MM.1S (cell line): ENCODE results near the gene SMARCD3.

Experiments used
- DNase-seq: peaks from one replicate; pipeline ENCODE4 v3.0.0-alpha.2; 2015
- H2AFZ ChIP-seq: fragments of 300-600 bp; sonication (generic); 2 replicates; pipeline ENCODE4 v1.6.0; 2016; ENCODE audit warnings: antibody characterized with exemption, low read length
- H3F3A ChIP-seq: fragments of 300-600 bp; sonication (generic); 2 replicates; pipeline ENCODE4 v1.6.1; 2016; ENCODE audit warnings: mild to moderate bottlenecking, antibody characterized with exemption, low read length, moderate library complexity, mixed read lengths; ENCODE audit not compliant: insufficient read depth
- H3K27ac ChIP-seq: fragments of 300-600 bp; sonication (generic); 2 replicates; pipeline ENCODE4 v1.5.1; 2016; ENCODE audit warnings: mild to moderate bottlenecking, low read length
- H3K27me3 ChIP-seq: fragments of 300-600 bp; sonication (generic); replicated peaks from 2 replicates; pipeline ENCODE4 v1.6.0; 2016; ENCODE audit warnings: low read length; ENCODE audit not compliant: insufficient read depth
- H3K36me3 ChIP-seq: fragments of 300-600 bp; sonication (generic); replicated peaks from 2 replicates; pipeline ENCODE4 v1.6.1; 2016; ENCODE audit warnings: mild to moderate bottlenecking, low read length, mixed read lengths; ENCODE audit not compliant: insufficient read depth
- H3K4me1 ChIP-seq: fragments of 300-600 bp; sonication (generic); 2 replicates; pipeline ENCODE4 v1.6.1; 2016; ENCODE audit warnings: low read length, mixed read lengths
- H3K4me2 ChIP-seq: fragments of 300-600 bp; sonication (generic); 2 replicates; pipeline ENCODE4 v1.6.0; 2016; ENCODE audit warnings: low read depth, low read length
- H3K4me3 ChIP-seq: fragments of 300-600 bp; sonication (generic); 2 replicates; pipeline ENCODE4 v1.5.1; 2016; ENCODE audit warnings: low read length, mixed read lengths
- H3K79me2 ChIP-seq: fragments of 300-600 bp; sonication (generic); 2 replicates; pipeline ENCODE4 v1.6.1; 2016; ENCODE audit warnings: mixed run types, low read length, mixed read lengths
- H3K9ac ChIP-seq: fragments of 300-600 bp; sonication (generic); 2 replicates; pipeline ENCODE4 v1.6.1; 2016; ENCODE audit warnings: low read length, mixed read lengths
- H3K9me2 ChIP-seq: fragments of 300-600 bp; sonication (generic); replicated peaks from 2 replicates; pipeline ENCODE4 v1.6.1; 2016; ENCODE audit warnings: mild to moderate bottlenecking, low read length, mixed read lengths; ENCODE audit not compliant: insufficient read depth
- H3K9me3 ChIP-seq: fragments of 300-600 bp; sonication (generic); replicated peaks from 2 replicates; pipeline ENCODE4 v1.6.1; 2016; ENCODE audit warnings: mild to moderate bottlenecking, low read length, mixed read lengths; ENCODE audit not compliant: insufficient read depth
- H4K20me1 ChIP-seq: fragments of 300-600 bp; sonication (generic); 2 replicates; pipeline ENCODE4 v1.6.1; 2016; ENCODE audit warnings: mild to moderate bottlenecking, low read length, moderate library complexity, mixed read lengths; ENCODE audit not compliant: insufficient read depth
- EZH2 ChIP-seq: fragments of 300-600 bp; sonication (generic); optimal IDR thresholded peaks from 2 replicates; pipeline ENCODE3; 2017; ENCODE audit warnings: low read depth, mild to moderate bottlenecking, antibody characterized with exemption, low read length, mixed read lengths
- EZH2phosphoT487 ChIP-seq: fragments of 300-600 bp; sonication (generic); IDR thresholded peaks from 2 replicates; pipeline ENCODE4 v1.6.1; 2018; ENCODE audit warnings: antibody characterized with exemption, low read length
- TF ChIP-seq, protein P1 (sequence below): fragments of 300-600 bp; sonication (generic); IDR thresholded peaks from 2 replicates; pipeline ENCODE4 v1.5.1; 2016; ENCODE audit warnings: antibody characterized with exemption, low read length, mixed read lengths

The SMARCD3 gene

GRCh38 chr7:151280388-151281019, 32.0 kb upstream of the SMARCD3 start:
- H3K4me3 ChIP-seq: no peak overlapping the region
- no peak for DNase-seq
- H3K4me1 ChIP-seq: no peaks in the 10 kb centered on the region
- peaks cover 55% of the 10 kb centered on the region for H3K27me3 ChIP-seq
- H3K9me3 ChIP-seq: no peaks in the 10 kb centered on the region
- H3K79me2 ChIP-seq: no peaks in the 10 kb centered on the region
- no peak overlapping the region for H3K4me2 ChIP-seq
- H4K20me1 ChIP-seq: no peaks in the 10 kb centered on the region
- no peaks in the 10 kb centered on the region for H3K36me3 ChIP-seq
- H3F3A ChIP-seq: no peaks in the 10 kb centered on the region
- TF ChIP-seq, protein P1, sequence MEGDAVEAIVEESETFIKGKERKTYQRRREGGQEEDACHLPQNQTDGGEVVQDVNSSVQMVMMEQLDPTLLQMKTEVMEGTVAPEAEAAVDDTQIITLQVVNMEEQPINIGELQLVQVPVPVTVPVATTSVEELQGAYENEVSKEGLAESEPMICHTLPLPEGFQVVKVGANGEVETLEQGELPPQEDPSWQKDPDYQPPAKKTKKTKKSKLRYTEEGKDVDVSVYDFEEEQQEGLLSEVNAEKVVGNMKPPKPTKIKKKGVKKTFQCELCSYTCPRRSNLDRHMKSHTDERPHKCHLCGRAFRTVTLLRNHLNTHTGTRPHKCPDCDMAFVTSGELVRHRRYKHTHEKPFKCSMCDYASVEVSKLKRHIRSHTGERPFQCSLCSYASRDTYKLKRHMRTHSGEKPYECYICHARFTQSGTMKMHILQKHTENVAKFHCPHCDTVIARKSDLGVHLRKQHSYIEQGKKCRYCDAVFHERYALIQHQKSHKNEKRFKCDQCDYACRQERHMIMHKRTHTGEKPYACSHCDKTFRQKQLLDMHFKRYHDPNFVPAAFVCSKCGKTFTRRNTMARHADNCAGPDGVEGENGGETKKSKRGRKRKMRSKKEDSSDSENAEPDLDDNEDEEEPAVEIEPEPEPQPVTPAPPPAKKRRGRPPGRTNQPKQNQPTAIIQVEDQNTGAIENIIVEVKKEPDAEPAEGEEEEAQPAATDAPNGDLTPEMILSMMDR: no peak
- TF ChIP-seq EZH2phosphoT487: no peak
- TF ChIP-seq EZH2: no peak
- no peak overlapping the region for H3K27ac ChIP-seq
- no peak overlapping the region for H3K9ac ChIP-seq
- no peak overlapping the region for H2AFZ ChIP-seq
- no peaks in the 10 kb centered on the region for H3K9me2 ChIP-seq

- no peaks in the 10 kb centered on the region for H3K4me1 ChIP-seq
- H3K36me3 ChIP-seq: no peaks in the 10 kb centered on the region
- TF ChIP-seq EZH2 (no peak), EZH2phosphoT487 (no peak)
- TF ChIP-seq, protein P1: no peak
- H3K9me2 ChIP-seq: no peaks in the 10 kb centered on the region
- no peak for DNase-seq
- no peaks in the 10 kb centered on the region for H3K79me2 ChIP-seq
- H3K4me2 ChIP-seq: no peak overlapping the region
- H3K27ac ChIP-seq: no peak overlapping the region
- H4K20me1 ChIP-seq: no peaks in the 10 kb centered on the region
- no peak overlapping the region for H3K4me3 ChIP-seq
- no peaks in the 10 kb centered on the region for H3K9me3 ChIP-seq
- peaks cover 55% of the 10 kb centered on the region for H3K27me3 ChIP-seq
- H3F3A ChIP-seq: no peaks in the 10 kb centered on the region
- H3K9ac ChIP-seq: no peak overlapping the region
- H2AFZ ChIP-seq: no peak overlapping the region
Measured at GRCh38 chr7:151279868-151280267, 31.4 kb upstream of the SMARCD3 start.

GRCh38 chr7:151278949-151279348, 30.5 kb upstream of the SMARCD3 start:
- H3K79me2 ChIP-seq: no peaks in the 10 kb centered on the region
- no peak overlapping the region for H3K4me2 ChIP-seq
- no peak overlapping the region for H3K4me3 ChIP-seq
- TF ChIP-seq EZH2 (no peak), EZH2phosphoT487 (no peak)
- TF ChIP-seq, protein P1: no peak
- H3K9ac ChIP-seq: no peak overlapping the region
- no peak for DNase-seq
- no peak overlapping the region for H3K27ac ChIP-seq
- no peaks in the 10 kb centered on the region for H3K9me2 ChIP-seq
- H3K4me1 ChIP-seq: no peaks in the 10 kb centered on the region
- H4K20me1 ChIP-seq: no peaks in the 10 kb centered on the region
- no peak overlapping the region for H2AFZ ChIP-seq
- H3K27me3 ChIP-seq: peaks cover 59% of the 10 kb centered on the region
- no peaks in the 10 kb centered on the region for H3K9me3 ChIP-seq
- H3K36me3 ChIP-seq: no peaks in the 10 kb centered on the region
- H3F3A ChIP-seq: no peaks in the 10 kb centered on the region
